ENCODE measurements around the gene AIFM1. TPM values are rescaled to one million over a fixed set of nuclear protein-coding genes. Genes with fewer than 3 reads are reported as not detected.

AIFM1 gene
- total RNA-seq, 1 donor, result 18.1 TPM

DNA sequence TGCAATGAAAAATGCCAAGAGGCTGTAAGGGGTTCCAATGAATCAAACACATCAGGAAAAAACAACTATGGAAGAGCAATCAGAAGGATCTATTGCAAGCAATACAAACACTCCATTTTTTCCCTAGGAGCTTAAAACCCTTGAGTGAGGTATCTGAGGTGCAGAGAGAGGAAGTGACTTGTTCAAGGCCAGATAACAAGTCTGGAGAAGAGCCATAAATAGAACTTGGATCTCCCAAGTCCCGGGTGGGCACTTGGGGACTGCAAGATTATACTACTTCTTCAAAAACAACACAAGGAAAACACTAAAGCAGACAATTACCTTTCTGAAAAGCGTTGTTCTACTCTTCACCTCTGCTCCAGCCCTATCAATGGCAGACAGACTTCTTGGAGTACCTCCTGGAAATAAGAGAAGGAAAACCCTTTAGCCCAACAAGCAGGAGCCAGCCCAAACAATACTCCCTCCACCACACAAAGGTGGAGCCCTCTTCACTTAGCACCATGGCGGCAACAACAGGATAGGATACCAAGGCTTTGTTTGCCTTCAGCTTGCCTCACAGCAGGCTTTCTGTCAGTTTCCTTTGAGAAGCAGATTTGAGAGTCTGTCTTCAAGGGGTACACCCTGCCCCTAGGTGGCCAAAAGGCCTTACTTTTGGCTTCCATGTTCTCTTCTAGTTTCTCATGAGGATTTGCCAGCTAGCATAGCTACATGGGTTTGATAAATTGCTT lies 26.0 kb downstream of the AIFM1 start:
- H3K4me3 ChIP-seq (ENCODE audit: low read depth, low read length), result no peak overlapping the region
- DNase-seq (ENCODE audit: low read depth), result no peak
- TF ChIP-seq, protein P1, sequence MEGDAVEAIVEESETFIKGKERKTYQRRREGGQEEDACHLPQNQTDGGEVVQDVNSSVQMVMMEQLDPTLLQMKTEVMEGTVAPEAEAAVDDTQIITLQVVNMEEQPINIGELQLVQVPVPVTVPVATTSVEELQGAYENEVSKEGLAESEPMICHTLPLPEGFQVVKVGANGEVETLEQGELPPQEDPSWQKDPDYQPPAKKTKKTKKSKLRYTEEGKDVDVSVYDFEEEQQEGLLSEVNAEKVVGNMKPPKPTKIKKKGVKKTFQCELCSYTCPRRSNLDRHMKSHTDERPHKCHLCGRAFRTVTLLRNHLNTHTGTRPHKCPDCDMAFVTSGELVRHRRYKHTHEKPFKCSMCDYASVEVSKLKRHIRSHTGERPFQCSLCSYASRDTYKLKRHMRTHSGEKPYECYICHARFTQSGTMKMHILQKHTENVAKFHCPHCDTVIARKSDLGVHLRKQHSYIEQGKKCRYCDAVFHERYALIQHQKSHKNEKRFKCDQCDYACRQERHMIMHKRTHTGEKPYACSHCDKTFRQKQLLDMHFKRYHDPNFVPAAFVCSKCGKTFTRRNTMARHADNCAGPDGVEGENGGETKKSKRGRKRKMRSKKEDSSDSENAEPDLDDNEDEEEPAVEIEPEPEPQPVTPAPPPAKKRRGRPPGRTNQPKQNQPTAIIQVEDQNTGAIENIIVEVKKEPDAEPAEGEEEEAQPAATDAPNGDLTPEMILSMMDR (IDR thresholded peaks at IDR 0.05; ENCODE audit: insufficient read depth, low read length), result no peak

DNA sequence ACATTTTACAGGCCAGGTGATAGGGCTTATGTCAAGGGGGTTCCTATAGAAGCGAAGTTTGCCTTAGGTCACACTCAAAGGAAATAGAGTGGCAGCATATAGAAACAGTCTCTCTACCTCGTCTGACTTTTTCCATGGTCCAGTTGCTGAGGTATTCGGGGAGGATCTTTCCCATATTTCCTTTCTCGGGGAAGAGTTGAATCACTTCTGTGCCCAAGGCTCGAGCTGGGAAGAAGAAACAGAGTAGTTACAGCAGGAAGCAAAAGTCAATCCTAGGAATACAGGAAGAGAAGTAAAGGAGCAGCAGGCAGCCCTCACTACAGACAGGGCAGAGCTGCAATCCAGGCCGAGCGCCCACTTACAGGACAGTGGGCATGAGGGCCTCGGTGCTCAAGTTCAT lies 28.7 kb downstream of the AIFM1 start:
- TF ChIP-seq, protein P1 (IDR thresholded peaks at IDR 0.05; ENCODE audit: insufficient read depth, low read length), result no peak
- no peak for DNase-seq (ENCODE audit: low read depth)
- no peak overlapping the region for H3K4me3 ChIP-seq (ENCODE audit: low read depth, low read length)

DNA sequence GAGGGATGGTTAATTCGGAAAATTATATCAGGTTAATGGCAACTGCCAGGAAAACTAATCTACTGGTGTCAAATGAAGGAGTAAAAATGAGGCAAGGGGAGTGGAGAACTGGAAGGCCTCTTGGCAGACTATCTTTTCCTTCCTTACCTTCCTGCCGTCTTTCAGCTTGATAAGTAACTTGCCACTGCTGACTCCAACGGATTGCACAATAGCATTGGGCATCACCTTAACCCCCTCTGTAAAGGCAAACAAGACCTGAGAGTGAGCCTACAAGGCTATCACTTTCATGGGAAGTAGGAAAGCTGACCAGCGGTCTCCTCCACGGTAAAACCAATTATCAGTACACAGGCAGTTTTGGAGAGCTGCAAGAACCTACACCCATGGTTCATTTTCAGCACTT lies 29.1 kb downstream of the AIFM1 start:
- TF ChIP-seq, protein P1 (IDR thresholded peaks at IDR 0.05; ENCODE audit: insufficient read depth, low read length), result no peak
- DNase-seq (ENCODE audit: low read depth), result no peak
- H3K4me3 ChIP-seq (ENCODE audit: low read depth, low read length), result no peak overlapping the region

DNA sequence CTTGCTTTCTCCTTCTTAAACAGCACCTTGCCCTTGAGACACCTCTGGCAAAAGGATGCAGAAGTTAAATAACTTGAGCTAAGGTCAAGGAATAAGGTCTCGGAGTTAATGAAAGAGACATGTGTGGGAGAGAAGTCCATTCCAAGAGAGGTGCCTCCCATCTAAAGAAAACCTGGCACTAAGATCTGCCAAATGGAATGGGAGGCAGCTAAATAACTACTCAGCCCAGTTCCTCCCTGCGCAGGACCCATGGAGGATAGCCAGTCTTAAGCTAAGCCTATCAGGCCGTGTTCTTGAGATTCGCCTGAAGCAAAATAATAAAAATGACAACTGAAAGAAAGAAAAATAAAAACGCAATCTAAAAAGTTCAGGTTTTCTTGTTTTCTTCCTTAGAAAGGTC lies 34.7 kb downstream of the AIFM1 start:
- no peak for DNase-seq (ENCODE audit: low read depth)
- TF ChIP-seq, protein P1 (IDR thresholded peaks at IDR 0.05; ENCODE audit: insufficient read depth, low read length), result no peak
- no peak overlapping the region for H3K4me3 ChIP-seq (ENCODE audit: low read depth, low read length)

DNA sequence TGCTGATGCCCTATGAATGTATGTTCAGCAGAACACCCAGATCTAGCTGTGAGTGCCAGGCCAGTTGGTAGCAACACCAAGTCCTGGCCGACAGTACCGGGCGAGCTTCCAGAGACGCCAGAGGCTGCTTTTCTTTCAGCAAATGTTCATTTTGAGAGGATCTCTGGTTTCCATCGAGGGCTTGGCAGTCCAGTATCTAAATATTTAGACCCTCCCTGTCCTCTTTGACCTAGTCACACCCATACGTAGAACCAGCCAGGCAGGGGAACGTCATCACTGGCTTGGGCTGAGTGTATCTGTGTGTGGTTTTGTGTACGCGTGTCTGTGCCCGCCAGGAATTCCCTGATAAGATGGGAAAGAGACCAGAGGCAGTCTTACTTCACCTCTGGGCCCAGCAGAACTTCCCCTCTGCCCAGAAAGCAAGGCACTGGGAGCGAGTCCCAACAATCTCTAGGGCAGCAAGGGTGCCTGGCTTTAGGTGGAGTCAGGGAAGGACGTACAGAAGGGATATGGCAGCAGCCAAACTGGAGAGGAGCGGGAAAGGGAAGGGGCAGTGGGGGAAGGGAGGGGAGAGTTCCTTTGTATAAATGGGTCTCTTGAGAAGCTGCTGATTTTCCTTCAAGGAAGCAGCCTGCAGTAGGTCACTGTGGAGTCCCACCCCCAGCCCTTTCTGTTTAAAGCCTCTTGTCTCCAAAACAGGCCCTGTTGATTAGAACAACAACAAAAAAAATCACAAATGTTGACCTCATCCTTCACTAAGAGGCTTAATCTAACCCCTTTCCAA lies 40.4 kb downstream of the AIFM1 start:
- peak; percentile 96 for DNase-seq (ENCODE audit: low read depth)
- H3K4me3 ChIP-seq (ENCODE audit: low read depth, low read length), result no peak overlapping the region
- TF ChIP-seq, protein P1 (IDR thresholded peaks at IDR 0.05; ENCODE audit: insufficient read depth, low read length), result no peak

DNA sequence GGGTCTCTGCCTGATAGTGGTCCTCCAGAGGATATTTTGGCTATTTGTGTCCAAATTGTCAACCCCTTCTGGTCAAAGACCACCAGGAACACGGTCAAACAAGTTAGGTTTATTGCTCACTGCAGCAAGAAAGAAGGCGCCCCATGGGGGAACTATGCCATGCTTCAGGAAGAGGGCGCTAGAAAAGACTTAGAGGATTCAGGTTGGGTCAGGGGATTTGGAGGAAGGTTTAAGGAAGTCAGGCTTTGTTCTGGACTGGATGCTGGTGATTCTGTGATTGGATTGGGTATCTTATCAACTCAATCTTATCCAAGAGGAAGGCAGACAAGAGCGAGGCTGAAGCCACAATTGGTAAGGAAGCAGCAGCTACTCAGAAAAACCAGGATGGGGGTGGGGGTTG lies 41.1 kb downstream of the AIFM1 start:
- TF ChIP-seq, protein P1 (IDR thresholded peaks at IDR 0.05; ENCODE audit: insufficient read depth, low read length), result no peak
- DNase-seq (ENCODE audit: low read depth), result no peak
- no peak overlapping the region for H3K4me3 ChIP-seq (ENCODE audit: low read depth, low read length)
